Measurements from ENCODE around the gene GPATCH8. TPM values are rescaled to one million over a fixed set of nuclear protein-coding genes. Genes with fewer than 3 reads are reported as not detected.

GPATCH8 gene
- polyA plus RNA-seq, 1 of the 3 experiments (the other 2 are of a cell fraction), result 12.7 TPM

- no peak overlapping the region for H3K4me3 ChIP-seq (ENCODE audit: low read depth in 2 of 2, low read length in 1 of 2)
- H2AFZ ChIP-seq (ENCODE audit: low read depth), result no peak overlapping the region
- no peak overlapping the region for H3K27ac ChIP-seq (ENCODE audit: low read depth in 2 of 2, low read length in 1 of 2)
- CTCF ChIA-PET, result interaction anchor here (1.5 kb wide), 1 partner anchor 9 kb away, joined by 3 read pairs; no protein-coding TSS in a partner anchor
- no peaks in the 10 kb centered on the region for H3K4me1 ChIP-seq (ENCODE audit: control insufficient read depth in 1 of 2, insufficient read depth in 2 of 2, low read depth in 1 of 2, low read length in 1 of 2)
- no peak overlapping the region for H3K9ac ChIP-seq
- 91% methylated on average over 1 of the region's 1 CpG for WGBS (ENCODE audit: low lambda C conversion rate)
- H3K9me3 ChIP-seq, result no peaks in the 10 kb centered on the region
- TF ChIP-seq EZH2phosphoT487 (IDR thresholded peaks at IDR 0.05; ENCODE audit: borderline replicate concordance, low read depth), result no peak
- TF ChIP-seq JUND (IDR thresholded peaks at IDR 0.05), result no peak
- no peak for TF ChIP-seq CHD2 (IDR thresholded peaks at IDR 0.05; ENCODE audit: low read length, partially characterized antibody)
- TF ChIP-seq, protein P1, sequence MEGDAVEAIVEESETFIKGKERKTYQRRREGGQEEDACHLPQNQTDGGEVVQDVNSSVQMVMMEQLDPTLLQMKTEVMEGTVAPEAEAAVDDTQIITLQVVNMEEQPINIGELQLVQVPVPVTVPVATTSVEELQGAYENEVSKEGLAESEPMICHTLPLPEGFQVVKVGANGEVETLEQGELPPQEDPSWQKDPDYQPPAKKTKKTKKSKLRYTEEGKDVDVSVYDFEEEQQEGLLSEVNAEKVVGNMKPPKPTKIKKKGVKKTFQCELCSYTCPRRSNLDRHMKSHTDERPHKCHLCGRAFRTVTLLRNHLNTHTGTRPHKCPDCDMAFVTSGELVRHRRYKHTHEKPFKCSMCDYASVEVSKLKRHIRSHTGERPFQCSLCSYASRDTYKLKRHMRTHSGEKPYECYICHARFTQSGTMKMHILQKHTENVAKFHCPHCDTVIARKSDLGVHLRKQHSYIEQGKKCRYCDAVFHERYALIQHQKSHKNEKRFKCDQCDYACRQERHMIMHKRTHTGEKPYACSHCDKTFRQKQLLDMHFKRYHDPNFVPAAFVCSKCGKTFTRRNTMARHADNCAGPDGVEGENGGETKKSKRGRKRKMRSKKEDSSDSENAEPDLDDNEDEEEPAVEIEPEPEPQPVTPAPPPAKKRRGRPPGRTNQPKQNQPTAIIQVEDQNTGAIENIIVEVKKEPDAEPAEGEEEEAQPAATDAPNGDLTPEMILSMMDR (IDR thresholded peaks at IDR 0.05), result no peak
- TF ChIP-seq REST (IDR thresholded peaks at IDR 0.05; ENCODE audit: low read depth, low read length), result no peak
- TF ChIP-seq, protein P2, sequence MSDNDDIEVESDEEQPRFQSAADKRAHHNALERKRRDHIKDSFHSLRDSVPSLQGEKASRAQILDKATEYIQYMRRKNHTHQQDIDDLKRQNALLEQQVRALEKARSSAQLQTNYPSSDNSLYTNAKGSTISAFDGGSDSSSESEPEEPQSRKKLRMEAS (IDR thresholded peaks at IDR 0.05; ENCODE audit: low read depth), result no peak
- no peak for TF ChIP-seq SIN3A (IDR thresholded peaks at IDR 0.05; ENCODE audit: borderline replicate concordance, low read depth, low read length)
- TF ChIP-seq RAD21 (IDR thresholded peaks at IDR 0.05; ENCODE audit: low read length), result no peak
- TF ChIP-seq TEAD4 (IDR thresholded peaks at IDR 0.05; ENCODE audit: borderline replicate concordance, insufficient read depth), result no peak
- peaks cover 43% of the 10 kb centered on the region for H3K79me2 ChIP-seq (ENCODE audit: insufficient read depth)
- H4K20me1 ChIP-seq (ENCODE audit: insufficient read depth), result 0 out of 2 replicates have a peak, but pooled peaks cover 10% of the 10 kb centered on the region
- no peaks in the 10 kb centered on the region for H3K27me3 ChIP-seq (ENCODE audit: insufficient read depth)
- peaks cover 17% of the 10 kb centered on the region for H3F3A ChIP-seq (replicated peaks; ENCODE audit: insufficient read depth)
- no peaks in the 10 kb centered on the region for H3K36me3 ChIP-seq (replicated peaks in 1 of 2; ENCODE audit: control insufficient read depth in 1 of 2, insufficient read depth in 2 of 2, low read length in 1 of 2)
- H3K9me2 ChIP-seq, result no peaks in the 10 kb centered on the region
- POLR2A ChIA-PET, result no interaction called here
- H3K4me2 ChIP-seq, result no peak overlapping the region
- no peak for DNase-seq
These were observed 54.8 kb downstream of the GPATCH8 start for GRCh38 chr17:44448412-44448811.

- DNase-seq, result no peak
- Histone ChIP-seq H3K4me2 (no peak overlapping the region), H3K79me2 (ENCODE audit: insufficient read depth) (peaks cover 61% of the 10 kb centered on the region), H3K36me3 (replicated peaks in 1 of 2; ENCODE audit: control insufficient read depth in 1 of 2, insufficient read depth in 2 of 2, low read length in 1 of 2) (no peaks in the 10 kb centered on the region), H3K4me1 (ENCODE audit: control insufficient read depth in 1 of 2, insufficient read depth in 2 of 2, low read depth in 1 of 2, low read length in 1 of 2) (no peaks in the 10 kb centered on the region), H3K9me2 (no peaks in the 10 kb centered on the region), H3K4me3 (ENCODE audit: low read depth in 2 of 2, low read length in 1 of 2) (no peak overlapping the region), H3K9ac (no peak overlapping the region), H3K27me3 (ENCODE audit: insufficient read depth) (no peaks in the 10 kb centered on the region), H3F3A (replicated peaks; ENCODE audit: insufficient read depth) (peaks cover 14% of the 10 kb centered on the region), H2AFZ (ENCODE audit: low read depth) (no peak overlapping the region), H4K20me1 (ENCODE audit: insufficient read depth) (0 out of 2 replicates have a peak, but pooled peaks cover 15% of the 10 kb centered on the region), H3K27ac (ENCODE audit: low read depth in 2 of 2, low read length in 1 of 2) (peak overlapping the region in 1 of 2 experiments; percentile 10; a peak in 1 of 4 replicates), H3K9me3 (no peaks in the 10 kb centered on the region)
- WGBS (ENCODE audit: low lambda C conversion rate), result 75% methylated on average over 6 of the region's 6 CpGs
- POLR2A ChIA-PET, result no interaction called here
- CTCF ChIA-PET, result no interaction called here
- TF ChIP-seq SMC3 (IDR thresholded peaks at IDR 0.05; ENCODE audit: low read depth, low read length) (no peak), SIN3A (IDR thresholded peaks at IDR 0.05; ENCODE audit: borderline replicate concordance, low read depth, low read length) (no peak), GABPA (IDR thresholded peaks at IDR 0.05; ENCODE audit: low read depth) (no peak), IRF3 (IDR thresholded peaks at IDR 0.05; ENCODE audit: low read depth, low read length) (no peak), POLR2AphosphoS5 (IDR thresholded peaks at IDR 0.05; ENCODE audit: low read depth, low read length) (no peak), NRF1 (IDR thresholded peaks at IDR 0.05; ENCODE audit: low read depth, low read length) (no peak), EZH2phosphoT487 (IDR thresholded peaks at IDR 0.05; ENCODE audit: borderline replicate concordance, low read depth) (no peak), ELF1 (IDR thresholded peaks at IDR 0.05) (no peak), USF1 (IDR thresholded peaks at IDR 0.05; ENCODE audit: borderline replicate concordance, low read depth) (no peak), TEAD4 (IDR thresholded peaks at IDR 0.05; ENCODE audit: borderline replicate concordance, insufficient read depth) (no peak), YY1 (IDR thresholded peaks at IDR 0.05; ENCODE audit: low read depth) (no peak), RFX5 (IDR thresholded peaks at IDR 0.05; ENCODE audit: low read length) (no peak), TAF1 (IDR thresholded peaks at IDR 0.05; ENCODE audit: borderline replicate concordance, low read depth, low read length) (no peak), MXI1 (IDR thresholded peaks at IDR 0.05; ENCODE audit: low read depth, low read length) (no peak), GATA2 (CRISPR knock-in tag; IDR thresholded peaks at IDR 0.05) (no peak), RCOR1 (IDR thresholded peaks at IDR 0.05; ENCODE audit: low read length) (no peak)
These were observed 58.5 kb downstream of the GPATCH8 start for GRCh38 chr17:44444735-44445105.
